ENCODE results near the gene GPR141.
"Not testable (repeated sequence)": the region's sequence is repeated elsewhere in the genome, so short reads cannot be mapped to it uniquely, and the experiment has no call there.

The GPR141 gene

DNA sequence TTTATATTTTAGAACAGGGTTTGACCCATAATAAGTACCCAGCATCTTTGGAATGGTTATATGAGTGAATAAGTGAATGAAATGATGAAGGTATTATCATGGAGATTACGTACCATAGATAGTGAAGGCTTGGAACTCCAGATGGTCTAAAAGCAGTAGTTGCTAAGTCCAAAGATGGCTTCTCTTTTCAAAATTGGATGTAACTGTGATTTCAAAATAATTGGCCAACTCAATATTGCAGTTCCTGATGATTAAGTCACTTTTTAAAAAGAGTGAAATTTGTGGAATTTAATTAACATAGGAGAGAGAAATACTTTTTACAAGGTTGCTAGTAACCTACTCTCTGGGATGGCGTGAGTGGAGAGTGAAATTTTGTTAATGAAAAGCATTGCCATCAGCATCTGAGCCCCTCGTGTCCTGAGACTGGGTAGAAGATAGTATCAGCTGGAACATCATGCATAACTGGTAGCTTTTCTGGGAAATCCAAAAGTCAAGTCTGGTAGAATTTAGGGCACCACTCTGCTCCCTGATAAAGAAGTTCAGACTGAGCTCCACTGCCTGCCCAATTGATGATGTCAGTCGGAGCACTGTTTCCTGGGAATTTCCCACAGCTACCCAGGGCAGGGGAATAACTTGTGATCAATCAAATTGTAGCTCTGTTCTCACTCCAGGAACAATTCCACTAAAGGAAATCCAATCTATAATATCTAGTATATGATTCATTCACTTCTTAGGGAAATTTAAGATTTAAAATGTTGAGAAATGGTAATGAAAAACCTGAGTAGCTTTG lies 3.2 kb downstream of the GPR141 start:
- DNase-seq (ENCODE audit: low read depth), result no peak

DNA sequence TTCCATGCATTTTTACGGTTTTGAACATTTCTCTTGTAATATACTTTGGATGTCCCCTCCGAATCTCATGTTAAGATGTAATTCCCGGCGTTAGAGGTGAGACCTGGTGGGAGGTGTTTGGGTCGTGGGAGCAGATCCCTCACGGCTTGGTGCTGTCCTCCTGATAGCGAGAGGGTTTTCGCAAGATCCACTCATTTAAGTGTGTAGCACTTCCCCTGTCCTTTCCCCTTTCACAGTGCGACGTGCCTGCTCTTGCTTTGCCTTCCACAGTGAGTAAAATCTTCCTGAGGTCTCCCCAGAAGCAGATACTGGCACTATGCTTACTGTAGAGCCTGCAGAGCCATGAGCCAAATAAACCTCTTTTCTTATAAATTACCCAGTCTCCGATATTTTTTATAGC lies 6.6 kb downstream of the GPR141 start:
- DNase-seq (ENCODE audit: low read depth), result no peak

GRCh38 chr7:37694208-37695094 lies 10.9 kb downstream of the GPR141 start:
- DNase-seq (ENCODE audit: low read depth), result no peak

DNA sequence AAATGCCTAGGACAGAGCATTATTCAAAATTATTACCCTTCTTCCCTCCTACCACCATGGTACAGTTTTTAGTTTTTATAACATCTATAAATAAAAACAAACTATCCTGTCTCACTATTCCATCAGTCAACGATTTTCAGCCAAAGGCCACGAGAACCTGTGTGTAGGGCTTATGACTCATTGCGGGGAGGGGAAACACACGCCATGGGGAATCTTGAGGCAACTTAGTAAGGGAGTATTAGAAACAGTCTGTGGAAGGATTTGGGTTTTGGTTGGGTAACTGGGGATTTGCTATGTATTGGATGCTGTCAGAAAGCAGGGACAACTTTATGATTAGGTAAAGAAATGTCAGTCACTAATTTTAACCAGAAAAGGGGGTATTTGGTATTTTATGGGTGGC lies 14.7 kb downstream of the GPR141 start:
- no peak for DNase-seq (ENCODE audit: low read depth)

DNA sequence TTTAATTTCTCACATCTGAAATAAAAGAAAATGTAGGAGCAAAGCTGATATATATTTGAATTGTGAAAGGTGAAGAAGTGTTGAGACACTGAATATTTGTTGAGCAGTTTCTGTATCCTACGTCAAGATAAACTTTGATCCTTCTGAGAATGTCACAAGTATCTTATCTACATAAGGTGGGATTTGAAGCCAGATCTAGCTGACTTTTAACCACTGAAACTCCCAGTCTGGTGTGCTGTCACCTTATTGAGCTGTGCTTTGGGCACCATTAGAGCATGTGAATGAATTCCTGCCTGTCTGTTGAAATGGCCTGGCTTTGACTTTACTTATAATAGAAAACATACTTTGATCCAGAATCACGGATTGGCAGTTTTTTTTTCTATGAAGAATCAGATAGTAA lies 15.2 kb downstream of the GPR141 start:
- DNase-seq (ENCODE audit: low read depth), result no peak

- DNase-seq (ENCODE audit: low read depth), result no peak
Measured at GRCh38 chr7:37701769-37702168, 18.2 kb downstream of the GPR141 start.

- DNase-seq (ENCODE audit: low read depth), result no peak
Measured at GRCh38 chr7:37703361-37703760, 19.8 kb downstream of the GPR141 start.

GRCh38 chr7:37704328-37704833 lies 20.8 kb downstream of the GPR141 start:
- not testable (repeated sequence) for DNase-seq (ENCODE audit: low read depth)

- no peak for DNase-seq (ENCODE audit: low read depth)
Measured at GRCh38 chr7:37705976-37706375, 22.4 kb downstream of the GPR141 start.

DNA sequence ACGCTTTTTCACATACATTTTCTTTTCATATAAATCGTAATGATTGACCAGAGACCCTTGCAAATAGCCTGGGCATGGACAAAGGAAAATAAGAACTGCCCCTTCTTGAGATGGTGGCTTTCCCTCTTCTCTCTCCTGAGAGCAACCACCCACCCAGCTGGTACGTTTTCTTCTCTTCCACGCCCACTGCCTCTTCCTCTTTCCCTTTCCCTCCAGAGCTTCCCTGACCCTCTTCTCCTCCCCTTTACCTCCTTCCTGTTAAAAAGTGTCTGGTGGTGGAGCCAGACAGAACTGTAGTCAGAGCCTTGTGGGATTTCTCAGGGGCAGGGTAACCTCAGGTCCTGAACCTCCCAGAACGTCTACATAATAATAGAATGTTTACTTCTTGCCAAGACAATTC lies 23.2 kb downstream of the GPR141 start:
- no peak for DNase-seq (ENCODE audit: low read depth)

GRCh38 chr7:37707754-37708485 lies 24.4 kb downstream of the GPR141 start:
- no peak for DNase-seq (ENCODE audit: low read depth)

GRCh38 chr7:37709631-37710509 lies 26.3 kb downstream of the GPR141 start:
- DNase-seq (ENCODE audit: low read depth), result no peak

- no peak for DNase-seq (ENCODE audit: low read depth)
Measured at GRCh38 chr7:37713613-37714012, 30.0 kb downstream of the GPR141 start.

DNA sequence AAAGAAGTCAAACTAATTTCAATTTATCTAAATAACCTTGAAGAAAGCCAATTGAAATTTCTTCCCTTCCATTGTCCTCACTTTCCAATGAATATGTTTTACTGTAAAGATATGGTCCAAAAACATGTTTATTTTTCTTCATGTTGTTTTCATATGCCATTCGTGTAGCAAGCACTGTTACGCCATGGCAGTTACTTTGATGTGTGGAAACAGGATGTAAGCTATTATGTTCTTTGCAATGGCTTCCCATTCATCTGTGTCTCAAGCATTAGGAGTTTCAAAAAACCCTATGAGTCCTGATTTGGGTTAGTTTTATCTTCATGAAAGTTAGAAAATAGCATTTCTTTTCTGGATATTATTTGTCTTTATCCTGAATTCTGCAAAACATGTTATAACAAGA lies 31.0 kb downstream of the GPR141 start:
- DNase-seq (ENCODE audit: low read depth), result no peak

- no peak for DNase-seq (ENCODE audit: low read depth)
Measured at GRCh38 chr7:37718585-37718984, 35.0 kb downstream of the GPR141 start.

- DNase-seq (ENCODE audit: low read depth), result no peak
Measured at GRCh38 chr7:37719077-37719476, 35.5 kb downstream of the GPR141 start.

DNA sequence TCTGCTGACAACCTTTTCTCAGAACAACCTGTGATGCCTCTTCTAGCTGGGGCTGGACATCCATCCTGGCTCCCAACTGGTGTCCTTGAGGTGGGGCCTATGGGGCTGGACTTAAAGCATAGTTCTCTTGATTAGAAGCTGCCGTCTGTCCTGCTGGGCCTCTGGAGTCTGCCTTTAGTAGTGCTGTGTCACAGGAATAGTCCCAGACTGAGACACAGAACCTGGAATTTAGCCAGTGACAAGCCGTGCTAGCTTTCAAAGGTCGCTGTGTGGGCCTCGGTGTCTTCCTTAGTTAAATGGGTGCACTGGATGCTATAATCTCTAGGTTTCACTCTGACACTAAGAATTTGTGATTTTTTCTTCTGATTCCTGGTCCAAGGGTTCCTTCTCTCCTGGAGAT lies 41.2 kb downstream of the GPR141 start:
- DNase-seq (ENCODE audit: low read depth), result no peak

GRCh38 chr7:37726016-37726415 lies 42.5 kb downstream of the GPR141 start:
- DNase-seq (ENCODE audit: low read depth), result no peak

DNA sequence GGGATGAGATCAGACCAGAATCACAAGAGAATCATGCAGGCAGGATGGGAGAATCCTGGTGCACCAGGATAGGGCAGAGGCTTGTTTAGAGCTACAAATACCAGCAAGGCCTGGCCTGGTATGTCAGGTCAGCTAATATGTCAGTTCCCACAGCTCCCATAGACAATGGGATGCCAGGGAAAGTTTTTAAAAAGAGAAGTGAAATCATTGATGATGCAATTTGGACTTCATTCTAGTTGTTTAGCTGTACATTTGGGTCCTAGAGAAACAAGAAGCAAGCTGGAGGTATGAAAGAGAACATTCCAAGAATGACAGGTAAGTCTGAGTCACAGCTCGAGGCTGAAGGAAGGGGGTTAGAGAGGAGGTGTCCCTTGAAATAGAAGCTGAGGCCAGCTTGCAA lies 45.2 kb downstream of the GPR141 start:
- DNase-seq (ENCODE audit: low read depth), result no peak

DNA sequence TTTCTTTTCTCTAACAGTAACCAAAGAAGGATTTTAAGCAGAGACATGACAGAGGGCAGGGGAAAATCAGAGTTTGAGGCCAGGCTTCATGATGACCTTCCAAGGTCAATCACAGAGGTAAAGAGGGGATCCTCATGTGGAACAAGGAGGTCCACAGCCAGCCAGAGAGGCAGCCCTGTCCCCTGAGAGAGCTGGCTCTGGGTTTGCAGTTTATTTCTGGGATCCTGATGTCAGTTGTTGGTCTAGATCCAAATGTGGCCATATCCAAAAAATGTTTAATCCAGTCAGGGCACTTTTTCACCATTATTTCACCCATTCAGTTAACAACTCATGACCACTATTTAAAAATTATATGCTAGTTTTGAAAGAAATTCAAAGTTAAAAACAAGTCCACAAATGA lies 45.6 kb downstream of the GPR141 start:
- DNase-seq (ENCODE audit: low read depth), result no peak

DNA sequence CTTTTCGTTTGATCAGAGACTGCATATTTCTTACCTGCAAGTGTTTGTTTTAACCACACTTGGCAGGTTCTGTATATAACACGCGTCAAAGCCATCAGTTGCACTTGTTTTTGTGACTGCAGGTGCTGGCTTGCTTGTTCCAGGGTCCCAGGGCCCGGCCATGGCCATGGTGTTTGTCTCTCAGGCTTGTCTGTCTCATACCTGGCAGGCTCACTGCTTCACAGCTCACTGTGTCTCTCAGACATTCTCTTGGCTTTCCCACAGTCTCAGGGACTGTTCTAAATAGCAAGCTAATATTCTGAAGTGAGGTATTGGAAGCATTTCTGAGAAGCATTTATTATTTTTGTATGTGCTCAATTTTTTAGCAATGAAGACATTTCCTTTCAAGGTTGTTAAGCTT lies 46.9 kb downstream of the GPR141 start:
- no peak for DNase-seq (ENCODE audit: low read depth)
